Measurements from ENCODE around the gene CSF2RB. TPM values are rescaled to one million over a fixed set of nuclear protein-coding genes. Genes with fewer than 3 reads are reported as not detected.

CSF2RB gene
- total RNA-seq, 1 donor from 2014 or later: 1.1 TPM

Other genes with a start within 250 kb of the CSF2RB start
- not detected for gene CACNG2, start 209.9 kb upstream of the CSF2RB start, total RNA-seq
- gene IFT27, start 137.5 kb upstream of the CSF2RB start, total RNA-seq: 14.9 TPM
- 0.81 TPM for gene PVALB, start 96.6 kb upstream of the CSF2RB start, total RNA-seq
- gene NCF4, start 52.6 kb upstream of the CSF2RB start, total RNA-seq: 2.7 TPM
- 349 TPM for gene TST, start 105.8 kb downstream of the CSF2RB start, total RNA-seq
- gene MPST, start 106.1 kb downstream of the CSF2RB start, total RNA-seq: 247 TPM
- 2.0 TPM for gene KCTD17, start 138.1 kb downstream of the CSF2RB start, total RNA-seq
- 107 TPM for gene TMPRSS6, start 196.1 kb downstream of the CSF2RB start, total RNA-seq
- 1.1 TPM for gene IL2RB, start 236.3 kb downstream of the CSF2RB start, total RNA-seq